GM21717 (cell line): ENCODE data around the gene GREM1.

ENCODE experiments used
- ATAC-seq: cut with Tn5 transposase; IDR thresholded peaks from one replicate; pipeline ENCODE4 v1.9.1; 2021; ENCODE audit warnings: mild to moderate bottlenecking, moderate library complexity; ENCODE audit not compliant: unreplicated experiment

Gene GREM1

DNA sequence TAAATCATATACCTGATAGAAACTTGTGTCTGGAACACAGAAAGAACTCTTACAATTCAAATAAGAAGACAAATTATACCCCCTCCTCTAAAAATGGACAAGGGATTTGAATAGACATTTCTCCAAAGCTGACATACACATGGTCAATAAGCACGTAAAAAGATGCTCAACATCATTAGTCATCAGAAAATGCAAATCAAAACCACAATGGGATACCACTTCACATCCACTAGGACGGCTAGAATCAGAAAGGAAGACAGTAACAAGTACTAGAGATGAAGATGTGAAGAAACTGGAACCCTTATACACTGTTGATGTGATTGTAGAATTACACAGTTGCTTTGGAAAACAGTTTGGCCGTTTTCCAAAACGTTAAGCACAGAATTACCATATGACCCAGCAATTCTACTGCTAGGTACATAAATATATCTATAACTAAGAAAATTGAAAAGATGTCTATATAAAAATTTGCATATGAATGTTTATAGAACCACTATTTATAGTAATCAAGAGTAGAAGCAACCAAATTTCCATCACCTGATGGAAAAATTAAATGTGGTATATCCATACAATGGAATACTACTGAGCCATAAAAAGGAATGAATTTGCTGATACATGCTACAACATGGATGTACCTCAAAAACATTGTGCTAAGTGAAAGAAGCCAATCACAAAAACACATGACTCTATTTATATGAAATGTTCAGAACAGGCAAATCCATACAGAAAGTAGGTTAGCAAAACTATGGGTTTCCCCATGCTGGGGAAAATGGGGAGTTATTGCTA is 60.8 kb downstream of the GREM1 start:
- no peak for ATAC-seq

DNA sequence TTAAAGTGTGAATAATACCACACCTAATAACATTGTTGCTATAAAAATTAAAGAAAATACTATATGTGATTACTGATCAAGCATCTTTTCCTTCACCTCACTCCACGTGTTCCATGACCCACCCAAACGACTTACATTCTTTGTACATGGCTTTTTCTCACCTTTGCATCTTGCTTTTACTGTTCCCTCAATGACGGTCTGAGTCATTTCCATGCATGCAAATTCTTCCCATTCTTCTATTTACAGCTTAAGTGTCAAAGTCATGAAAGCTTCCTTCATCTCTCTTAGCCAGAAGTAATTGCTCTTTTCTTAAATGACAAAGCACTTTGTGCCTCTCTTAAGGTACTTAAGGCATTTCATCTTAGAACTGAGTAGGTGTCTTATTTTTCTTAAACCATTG is 64.0 kb downstream of the GREM1 start:
- ATAC-seq = no peak

- ATAC-seq = no peak
Observed at GRCh38 chr15:32784581-32784980, 66.8 kb downstream of the GREM1 start.

- ATAC-seq = no peak
Observed at GRCh38 chr15:32786906-32787305, 69.1 kb downstream of the GREM1 start.

DNA sequence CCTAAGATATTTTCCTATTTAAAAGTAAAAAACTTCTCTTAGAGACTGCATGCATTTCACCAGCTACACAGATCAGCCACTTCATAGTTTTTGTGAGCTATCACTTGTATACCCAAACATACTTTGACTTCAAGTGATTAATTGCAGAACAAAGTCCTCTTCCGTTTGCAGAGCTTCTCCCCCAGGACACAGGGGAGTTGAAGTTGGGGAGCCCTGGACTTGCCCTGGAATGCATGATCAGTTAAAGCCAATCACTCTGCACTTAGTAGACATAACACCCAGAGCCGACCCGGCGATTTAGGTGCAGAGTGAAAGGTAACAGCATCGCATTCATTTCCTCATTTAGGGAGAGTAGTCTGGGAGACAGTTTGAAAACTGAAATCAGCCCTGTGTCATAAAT is 70.1 kb downstream of the GREM1 start:
- ATAC-seq = no peak

DNA sequence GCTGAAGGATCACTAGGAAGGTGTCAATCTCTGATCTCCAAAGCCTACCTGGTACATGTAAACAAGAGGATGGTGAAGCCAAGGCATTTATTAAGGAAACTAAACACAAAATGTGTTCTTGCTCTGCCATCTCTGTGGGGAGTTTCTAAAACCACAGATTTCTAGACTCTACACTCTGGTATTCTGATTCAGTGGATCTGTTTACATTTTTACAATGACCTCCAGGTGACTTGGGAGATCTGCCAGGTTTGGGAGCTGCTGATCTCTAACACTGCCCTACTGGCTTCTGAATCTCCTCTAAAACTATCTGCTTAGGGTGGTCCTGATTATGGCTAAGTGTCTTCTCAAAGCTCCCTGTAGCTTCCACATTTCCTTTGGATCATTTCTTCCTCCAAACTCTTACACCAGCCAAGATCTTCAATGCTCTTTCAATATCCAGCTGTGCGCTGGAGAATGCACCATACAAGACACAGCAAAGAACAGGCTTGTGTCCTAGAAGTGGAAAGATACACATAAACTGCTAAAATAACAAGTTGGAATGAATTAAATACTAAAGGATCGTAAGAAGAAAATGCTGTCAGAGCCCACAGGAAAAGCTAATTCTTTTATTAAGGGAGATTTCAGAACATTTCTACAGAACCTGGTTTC is 72.7 kb downstream of the GREM1 start:
- ATAC-seq = no peak

GRCh38 chr15:32792436-32792835 is 74.6 kb downstream of the GREM1 start:
- no peak for ATAC-seq
